NCI-H510A (cell line): ENCODE data around the gene MAT2A.
"Not testable (repeated sequence)": the region's sequence is repeated elsewhere in the genome, so short reads cannot be mapped to it uniquely, and the experiment has no call there.

Experiments used
- DNase-seq: peaks from one replicate; lab custom pipeline; 2025; lab: John Stamatoyannopoulos, UW

The MAT2A gene

DNA sequence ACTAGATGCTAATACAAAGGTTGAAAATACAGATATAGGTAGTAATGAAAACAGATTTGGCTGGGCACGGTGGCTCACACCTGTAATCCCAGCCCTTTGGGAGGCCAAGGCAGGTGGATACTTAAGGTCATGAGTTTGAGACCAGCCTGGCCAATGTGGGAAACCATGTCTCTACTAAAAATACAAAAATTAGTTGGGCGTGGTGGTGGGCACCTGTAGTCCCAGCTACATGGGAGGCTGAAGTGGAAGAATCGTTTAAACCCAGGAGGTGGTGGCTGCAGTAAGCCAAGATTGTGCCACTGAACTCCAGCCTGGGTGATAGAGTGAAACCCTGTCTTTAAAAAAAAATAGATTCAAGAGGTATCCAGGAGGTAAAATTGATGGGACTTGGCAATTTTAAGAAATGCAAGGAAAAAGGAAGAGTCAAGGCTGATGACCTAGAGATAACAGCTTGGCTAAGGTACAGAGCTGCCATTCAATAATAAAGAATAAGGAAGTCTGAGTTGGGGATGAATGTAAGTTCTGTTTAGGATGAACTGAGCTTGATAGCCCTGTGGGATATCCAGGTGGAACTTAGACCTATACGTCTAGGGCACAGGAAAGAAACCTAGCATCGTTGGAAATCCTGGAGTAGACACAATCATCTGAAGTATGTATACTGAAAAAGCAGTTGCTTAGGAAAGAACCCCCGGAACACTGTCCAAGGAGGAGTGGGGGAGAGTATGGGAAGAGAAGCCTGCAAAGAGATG is 9.1 kb downstream of the MAT2A start:
- no peak for DNase-seq

DNA sequence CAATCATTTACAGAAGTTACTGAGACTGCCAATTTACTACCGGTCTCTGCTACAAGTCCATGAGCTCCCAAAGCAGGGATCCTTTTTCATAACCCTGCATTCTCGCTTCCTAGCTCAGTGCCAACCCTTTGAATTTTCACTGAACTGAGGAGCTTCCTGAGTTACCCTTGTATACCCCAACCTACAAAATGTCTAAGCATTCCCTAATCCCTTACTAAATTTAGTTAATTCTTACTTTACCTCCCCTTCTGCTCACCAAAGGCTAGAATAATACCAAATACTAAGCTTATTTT is 9.6 kb downstream of the MAT2A start:
- DNase-seq: no peak

DNA sequence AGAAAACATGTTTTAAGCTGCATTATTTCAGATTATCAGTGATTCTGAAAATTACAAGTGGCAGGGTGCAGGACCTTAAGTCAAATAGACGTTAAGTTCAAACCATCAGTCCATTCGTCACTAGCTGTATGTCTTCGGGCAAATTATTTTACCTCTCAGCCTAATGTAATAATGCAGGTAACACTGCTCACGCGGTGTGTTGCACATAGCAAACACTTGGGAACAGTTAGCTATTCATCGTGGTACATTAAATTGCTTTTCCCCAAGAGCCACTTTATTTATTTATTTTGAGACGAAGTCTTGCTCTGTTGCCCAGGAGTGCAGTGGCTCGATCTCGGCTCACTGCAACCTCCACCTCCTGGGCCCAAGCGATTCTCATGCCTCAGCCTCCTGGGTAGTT is 10.1 kb downstream of the MAT2A start:
- no peak for DNase-seq

DNA sequence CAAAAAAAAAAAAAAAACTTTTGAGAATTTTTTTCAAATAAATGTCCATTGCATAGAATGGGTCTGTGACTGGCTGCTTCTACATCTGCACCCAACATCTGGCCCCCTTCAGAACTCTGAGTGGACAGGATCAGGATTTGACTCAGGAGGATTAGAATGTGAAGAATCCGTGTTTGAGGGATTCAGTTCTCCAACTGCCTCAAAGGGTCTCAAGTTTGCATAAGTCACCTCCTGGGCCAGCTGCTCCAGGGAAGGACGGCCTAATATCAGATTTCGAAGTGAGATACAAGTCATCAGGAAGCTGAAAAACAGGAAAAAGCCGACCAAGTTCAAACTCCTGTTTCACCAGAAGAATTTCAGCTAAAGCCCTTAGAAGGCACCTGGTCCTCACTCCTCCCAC is 10.9 kb downstream of the MAT2A start:
- DNase-seq: no peak

DNA sequence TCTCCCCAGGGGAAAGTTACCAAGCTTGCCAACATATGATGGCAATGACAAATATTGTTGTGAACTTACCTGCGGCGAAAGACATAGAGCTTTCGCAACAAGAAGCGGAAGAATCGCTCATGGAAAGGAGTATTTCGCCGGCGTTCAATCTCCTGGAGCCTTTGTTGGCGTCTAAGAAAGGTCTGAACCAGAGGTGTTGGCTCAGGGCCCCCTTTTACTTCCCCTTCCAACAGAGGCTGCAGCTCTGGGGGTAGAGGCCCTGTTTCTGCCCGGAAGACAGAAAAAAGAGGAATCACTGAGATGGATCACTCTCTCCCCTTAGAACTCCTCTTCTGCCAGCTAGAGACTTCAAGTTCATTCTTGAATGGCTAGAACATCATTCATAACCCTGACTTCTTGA is 11.5 kb downstream of the MAT2A start:
- no peak for DNase-seq

DNA sequence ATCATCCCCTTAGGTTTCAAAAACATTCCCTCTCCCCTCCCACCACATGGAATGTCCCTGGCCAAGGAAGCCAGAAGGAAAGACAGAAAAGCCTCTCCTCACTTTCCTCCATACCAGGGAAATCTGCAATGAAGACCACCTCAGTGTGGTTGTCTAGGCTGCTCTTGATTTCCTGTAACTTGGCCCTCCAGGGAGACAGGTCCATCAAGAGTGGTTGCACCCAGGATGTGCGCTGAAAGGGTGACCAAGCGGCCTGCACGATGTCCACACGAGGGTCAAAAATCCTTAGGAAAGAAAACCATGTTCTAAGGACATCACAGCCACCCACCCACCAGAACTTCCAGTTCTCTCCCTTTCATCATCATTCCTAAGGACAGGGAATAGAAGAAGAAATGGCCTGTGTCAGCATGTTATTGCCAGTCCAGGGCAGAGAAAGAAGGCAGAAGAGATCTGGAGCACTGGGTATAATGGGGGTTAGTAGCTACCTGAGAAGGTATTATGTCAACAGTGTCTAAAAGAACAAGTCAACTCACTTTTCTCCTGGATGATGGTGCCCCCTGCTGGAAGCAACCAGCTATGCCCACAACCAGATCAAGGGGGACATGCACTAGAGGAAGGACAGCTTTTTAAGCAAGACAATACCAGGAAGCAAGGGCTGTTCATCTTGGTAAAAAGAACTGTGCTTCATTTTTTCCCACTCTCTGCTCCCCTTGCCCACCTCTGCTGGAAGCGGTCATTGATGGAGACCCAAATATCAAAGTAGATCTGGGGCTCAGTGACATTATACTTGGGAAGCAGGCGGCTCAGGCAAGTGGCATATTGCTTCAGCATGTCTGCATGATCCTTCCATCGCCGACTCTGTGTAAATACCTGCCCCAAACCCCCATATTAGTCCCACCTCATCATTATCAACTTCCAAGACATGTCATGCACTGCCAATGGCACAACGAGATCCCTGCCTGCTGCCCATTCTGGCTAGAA is 13.0 kb downstream of the MAT2A start:
- DNase-seq: peak; percentile 53

DNA sequence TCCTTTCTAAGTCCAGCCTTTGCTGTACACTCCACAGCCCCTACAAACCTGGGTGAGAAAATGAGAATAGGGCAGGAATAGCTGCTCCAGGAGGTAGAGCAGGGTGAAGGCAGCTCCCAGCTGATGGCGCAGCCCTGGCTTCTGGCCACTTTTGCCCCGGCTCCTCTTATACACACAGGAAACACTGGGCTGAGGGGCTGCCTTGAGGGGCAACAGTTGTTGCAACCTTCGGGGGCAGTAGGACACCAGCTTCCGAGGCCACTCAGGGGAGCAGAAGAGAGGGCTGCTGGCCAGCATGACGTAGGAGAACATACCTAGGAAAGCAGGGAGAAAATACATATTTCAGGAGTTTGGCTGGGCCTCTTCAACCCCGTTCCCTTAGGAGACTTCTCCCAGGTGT is 14.2 kb downstream of the MAT2A start:
- DNase-seq: no peak

DNA sequence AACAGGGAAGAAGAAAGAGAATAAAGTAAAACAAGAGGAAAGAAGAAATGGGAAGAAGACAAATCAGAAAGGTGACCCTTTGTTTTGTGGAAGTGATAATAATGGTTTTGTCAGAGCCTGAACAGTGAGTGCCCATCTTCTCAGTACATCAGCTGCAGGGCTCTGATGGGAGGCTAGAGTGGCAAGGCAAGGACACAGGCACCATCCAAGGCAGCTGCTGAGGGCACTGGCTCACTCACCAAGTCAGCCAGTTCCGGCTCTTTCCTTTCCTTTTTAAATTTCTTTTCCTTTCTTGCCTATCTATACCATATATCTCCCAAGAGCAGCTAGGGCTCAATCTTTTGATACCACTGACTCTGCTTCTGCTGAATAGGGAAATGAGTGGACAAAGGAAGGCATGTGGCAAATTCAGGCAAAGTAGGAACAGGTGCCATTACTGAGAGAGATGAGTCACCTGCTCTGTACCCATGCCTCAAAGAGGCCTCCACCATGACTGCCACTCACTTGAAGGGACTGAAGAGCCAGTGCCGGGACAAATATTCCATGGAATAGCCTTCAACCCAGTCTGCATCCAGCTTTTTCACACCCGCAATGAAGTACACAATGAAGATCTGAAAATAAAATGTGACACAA is 16.1 kb downstream of the MAT2A start:
- DNase-seq: no peak

DNA sequence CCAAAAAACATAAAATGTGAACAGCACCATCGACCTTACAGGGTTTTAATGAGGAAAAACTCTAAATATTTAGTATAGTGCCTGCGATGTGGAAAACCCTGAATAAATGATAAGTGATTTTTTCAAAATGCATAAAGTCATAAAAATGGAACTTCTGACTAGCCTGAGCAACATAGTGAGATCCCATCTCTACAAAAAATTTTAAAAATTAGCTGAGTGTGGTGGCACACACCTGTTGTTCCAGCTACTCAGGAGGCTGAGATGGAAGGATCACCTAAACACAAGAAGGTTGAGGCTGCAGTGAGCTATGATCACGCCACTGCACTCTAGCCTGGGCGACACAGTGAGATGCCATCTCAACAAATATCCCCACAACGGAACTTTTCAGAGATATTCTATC is 18.2 kb downstream of the MAT2A start:
- no peak for DNase-seq

DNA sequence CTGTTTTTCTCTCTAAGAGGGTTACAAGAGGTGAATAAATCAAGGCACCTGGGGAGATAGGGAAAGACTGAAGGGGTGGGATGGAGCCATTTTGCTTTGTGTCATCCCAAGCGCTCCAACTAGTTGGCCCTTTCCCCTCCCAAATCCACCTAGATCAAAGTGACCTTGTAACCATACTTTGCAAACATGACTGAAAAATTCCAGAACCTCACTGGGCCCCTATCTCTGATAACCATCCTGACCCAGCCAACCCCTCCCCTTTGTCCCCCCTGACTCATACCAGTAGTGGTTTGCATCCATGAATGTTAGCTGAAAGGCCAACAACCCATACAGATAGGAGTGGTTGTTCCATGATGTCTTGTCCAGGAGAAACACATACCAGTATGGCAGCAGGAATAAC is 19.2 kb downstream of the MAT2A start:
- DNase-seq: no peak

DNA sequence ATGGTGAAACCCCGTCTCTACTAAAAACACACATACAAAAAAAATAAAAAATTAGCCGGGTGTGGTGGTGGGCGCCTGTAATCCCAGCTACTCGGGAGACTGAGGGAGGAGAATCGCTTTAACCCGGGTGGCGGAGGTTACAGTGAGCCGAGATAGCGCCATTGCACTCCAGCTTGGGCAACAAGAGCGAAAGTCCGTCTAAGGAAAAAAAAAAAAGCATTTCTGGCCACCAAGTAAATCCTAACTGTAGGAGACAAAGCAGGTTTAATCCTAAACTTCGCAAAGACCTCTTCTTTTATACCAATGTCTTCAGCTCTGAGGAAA is 21.4 kb downstream of the MAT2A start:
- DNase-seq: not testable (repeated sequence)

DNA sequence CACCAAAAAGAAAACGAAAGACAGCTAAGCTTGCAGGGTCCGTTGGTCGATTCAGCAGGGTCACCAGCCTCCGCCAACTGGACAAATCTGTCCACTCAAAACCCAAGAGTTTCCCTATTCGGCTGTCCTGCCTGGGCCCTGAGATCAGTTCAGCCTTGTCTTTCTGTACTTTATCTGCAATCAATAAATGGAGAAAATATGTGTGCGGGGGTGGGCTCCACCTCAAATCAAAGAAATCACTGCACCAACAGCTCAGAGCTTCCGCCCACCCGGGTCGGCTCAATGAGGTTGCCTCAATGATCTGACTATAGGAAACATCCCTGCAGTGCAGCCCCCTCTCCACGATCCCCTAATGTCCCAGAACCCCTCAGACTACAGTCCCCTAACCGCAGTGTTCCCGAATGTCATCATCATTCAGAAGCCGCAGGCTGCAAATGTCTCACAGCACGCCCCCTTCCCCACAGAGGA is 21.9 kb downstream of the MAT2A start:
- DNase-seq: no peak

DNA sequence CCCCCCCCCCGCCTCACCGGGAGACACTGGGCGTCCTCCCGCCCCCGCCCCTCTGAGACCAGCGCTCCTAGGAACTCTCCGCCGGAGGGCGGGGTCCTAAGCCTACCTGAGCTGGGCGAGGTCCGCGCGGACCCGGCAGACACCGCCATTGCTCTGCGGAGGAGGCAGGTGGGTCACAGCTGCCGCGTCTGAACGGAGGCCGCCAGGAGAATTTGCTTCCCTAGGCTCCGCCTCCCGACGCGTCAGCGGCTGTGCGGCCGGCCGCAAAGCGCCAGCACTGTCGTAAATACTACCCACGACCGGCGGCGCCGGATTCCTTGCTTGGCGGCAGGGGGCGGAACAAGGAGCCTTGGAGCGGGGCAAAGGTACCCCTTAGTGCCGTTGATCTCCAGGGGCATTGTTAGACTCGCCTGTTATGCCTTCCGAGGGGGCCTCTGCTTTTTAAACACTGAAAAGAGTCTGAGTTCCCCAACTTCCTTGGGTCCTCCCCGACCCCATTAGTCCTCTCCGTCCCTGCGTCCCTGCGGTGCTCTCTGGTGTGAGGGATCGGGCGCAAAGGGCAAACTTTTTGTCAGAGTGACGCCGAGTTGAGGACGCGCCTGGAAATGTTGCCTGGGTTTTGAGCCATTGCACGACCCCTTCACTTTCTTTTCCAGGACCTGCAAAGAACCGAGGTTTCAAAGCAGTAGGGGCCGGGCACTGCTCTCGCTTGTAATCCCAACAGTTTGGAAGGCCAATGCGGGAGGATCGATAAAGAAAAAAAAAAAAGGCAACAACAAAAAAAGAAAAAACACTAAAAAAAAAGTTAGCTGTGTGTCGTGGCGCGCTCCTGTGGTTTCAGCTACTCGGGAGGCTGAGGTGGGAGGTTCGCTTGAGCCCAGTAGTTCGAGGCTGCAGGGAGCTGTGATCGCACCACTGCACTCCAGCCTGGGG is 22.6 kb downstream of the MAT2A start, which contains the start of gene GGCX:
Gene GGCX (minus strand): TSS at position 214 of the 933 bp plus-strand sequence. CDS start 65 bp downstream, at position 149.
- DNase-seq: peak; percentile 94

DNA sequence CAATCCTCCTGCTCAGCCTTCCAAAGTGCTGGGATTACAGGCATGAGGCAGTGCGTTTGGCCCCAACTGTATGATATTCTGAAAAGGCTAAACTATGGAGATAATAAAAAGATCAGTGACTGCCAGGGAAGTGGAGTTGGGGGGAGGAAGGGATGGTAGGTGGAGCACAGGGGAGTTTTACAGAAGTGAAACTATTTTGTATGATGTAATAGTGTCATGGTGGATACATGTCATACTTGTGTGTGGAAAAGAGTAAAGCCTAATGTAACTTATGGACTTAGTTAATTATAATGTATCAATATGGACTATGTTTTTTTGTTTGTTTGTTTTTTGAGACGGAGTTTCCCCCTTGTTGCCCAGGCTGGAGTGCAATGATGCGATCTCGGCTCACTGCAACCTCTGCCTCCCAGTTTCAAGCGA is 25.2 kb downstream of the MAT2A start:
- no peak for DNase-seq

DNA sequence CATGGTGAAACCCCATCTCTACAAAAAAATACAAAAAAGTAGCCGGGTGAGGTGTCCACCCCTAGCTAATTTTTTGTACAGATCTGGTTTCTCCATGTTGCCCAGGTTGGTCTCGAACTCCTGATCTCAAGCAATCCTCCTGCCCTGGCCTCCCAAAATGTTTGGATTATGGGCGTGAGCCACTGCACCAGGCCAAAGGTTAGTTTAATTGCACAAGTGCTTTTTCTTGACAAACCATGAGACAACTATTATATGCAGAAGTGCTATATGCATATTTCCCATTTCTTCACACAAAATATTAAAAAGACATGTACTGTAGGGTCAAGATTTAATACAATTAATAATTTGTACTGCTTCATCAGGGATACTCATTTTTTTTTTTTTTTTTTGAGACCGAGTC is 27.3 kb downstream of the MAT2A start:
- no peak for DNase-seq

DNA sequence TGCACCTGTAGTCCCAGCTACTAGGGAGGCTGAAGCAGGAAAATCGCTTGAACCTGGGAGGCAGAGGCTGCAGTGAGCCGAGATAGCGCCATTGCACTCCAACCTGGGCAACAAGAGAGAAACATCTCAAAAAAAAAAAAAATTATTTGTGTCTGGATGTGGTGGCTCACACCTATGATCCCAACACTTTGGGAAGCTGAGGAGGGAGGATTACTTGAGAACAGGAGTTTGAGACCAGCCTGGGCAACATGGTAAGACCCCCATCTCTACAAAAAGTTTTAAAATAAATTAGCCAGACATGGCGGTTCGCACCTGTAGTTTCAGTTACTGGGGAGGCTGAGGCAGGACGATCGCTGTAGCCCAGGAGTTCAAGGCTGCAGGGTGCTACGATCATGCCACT is 36.8 kb downstream of the MAT2A start:
- no peak for DNase-seq

DNA sequence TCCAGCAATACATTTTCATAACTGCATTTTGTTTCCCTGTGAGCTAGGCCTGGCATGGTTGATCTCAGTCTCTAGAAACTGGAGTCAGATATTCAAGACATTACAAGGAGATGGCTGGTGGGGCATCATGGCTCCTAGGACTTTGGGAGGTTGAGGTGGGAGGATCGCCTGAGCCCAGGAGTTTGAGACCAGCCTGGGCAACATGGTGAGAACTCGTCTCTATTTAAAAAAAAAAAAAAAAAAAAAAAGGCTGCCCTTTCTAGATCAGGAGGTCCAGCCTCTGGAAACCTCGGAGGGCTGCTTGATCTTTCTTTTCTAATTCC is 38.1 kb downstream of the MAT2A start:
- no peak for DNase-seq

DNA sequence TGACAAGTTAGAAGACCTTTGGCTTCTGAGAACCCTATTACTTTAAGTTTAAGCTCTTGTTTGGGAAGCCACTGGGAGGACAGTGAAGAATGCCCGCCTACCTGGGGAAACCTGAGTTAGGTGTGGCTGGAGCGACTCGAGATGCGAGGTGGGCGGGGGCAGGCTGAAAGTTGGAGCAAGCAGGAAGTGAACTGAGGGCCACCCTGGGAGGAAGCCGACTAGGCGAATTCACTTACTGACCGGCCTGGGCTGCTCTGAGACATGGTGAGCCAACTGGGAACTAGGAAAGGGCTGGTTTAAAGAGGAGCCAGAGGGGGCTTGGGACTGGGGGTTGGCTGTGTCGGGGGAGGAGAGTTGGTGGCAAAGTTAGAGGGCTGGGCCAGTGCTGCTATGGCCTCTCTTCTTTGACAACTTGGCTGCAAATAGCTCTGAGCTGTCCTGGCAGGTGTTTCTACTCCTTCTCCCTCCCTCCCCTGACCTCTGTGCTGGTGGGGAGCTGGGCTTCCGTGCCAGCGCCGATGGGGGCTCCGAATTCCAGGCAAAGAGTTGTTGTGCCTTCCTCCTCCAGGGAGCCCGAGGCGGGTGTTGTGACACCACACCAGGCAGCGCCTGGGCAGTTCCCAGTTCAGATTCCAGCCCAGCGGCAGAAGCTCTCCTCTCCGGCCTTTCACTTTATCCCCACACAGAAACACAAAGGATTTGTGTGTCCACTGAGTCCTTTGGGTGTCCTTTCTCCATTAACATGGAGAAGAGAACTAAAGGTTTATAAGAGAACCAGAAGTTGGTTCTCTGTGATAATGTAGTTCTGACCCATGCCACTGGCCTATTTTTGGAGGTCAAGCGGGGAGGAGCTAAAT is 38.6 kb downstream of the MAT2A start, which contains the start of gene VAMP8:
Gene VAMP8 (plus strand): TSS at position 201 of the 857 bp plus-strand sequence. CDS start 61 bp downstream, at position 262.
- DNase-seq: peak; percentile 69

DNA sequence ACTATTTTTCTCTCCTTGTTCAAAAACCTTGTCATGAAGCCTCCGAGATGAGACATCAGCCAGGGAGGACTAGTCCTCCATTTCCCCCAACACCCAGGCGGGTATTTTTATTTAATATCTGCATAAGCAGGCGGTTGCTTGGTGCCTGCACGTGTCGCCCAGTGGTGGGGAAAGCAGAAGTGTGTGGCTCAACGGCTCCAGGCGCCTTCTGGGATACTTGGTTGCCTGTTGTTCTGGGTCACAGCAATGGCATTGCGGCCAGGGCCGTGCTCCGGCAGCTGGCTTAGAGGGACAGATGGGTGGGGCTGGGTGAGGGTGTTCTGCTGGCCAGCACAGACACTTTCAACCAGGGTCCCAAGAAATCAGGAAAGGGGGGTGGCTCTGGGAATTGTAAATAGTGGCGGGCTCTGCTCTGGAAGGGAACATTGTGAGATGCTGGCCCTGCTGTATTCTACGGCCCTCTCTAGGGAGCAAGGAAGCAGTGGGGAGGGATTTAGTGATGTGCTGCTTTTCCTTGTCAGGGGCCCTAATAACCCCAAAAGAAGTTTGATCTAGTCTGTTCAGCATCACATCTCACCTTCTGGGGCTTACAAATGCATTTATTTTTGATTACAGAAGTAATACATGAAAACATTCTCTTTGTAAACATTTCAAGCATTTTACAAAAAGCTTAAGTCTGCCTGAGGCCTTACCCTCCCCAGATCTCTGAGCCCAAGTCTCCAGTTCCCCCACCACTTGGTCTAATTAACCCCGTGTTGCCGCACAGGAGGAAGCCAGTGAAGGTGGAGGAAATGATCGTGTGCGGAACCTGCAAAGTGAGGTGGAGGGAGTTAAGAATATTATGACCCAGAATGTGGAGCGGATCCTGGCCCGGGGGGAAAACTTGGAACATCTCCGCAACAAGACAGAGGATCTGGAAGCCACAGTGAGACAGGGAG is 39.5 kb downstream of the MAT2A start:
- DNase-seq: no peak
